ENCODE results near the gene CAND1.
"Not testable (repeated sequence)": the region's sequence is repeated elsewhere in the genome, so short reads cannot be mapped to it uniquely, and the experiment has no call there.

Gene CAND1

GRCh38 chr12:67284561-67284960, 15.4 kb downstream of the CAND1 start:
- no peak for DNase-seq

- DNase-seq: no peak
These were observed 17.1 kb downstream of the CAND1 start for GRCh38 chr12:67286257-67286656.

GRCh38 chr12:67287311-67287710, 18.2 kb downstream of the CAND1 start:
- DNase-seq: no peak

GRCh38 chr12:67288561-67288960, 19.4 kb downstream of the CAND1 start:
- no peak for DNase-seq

- no peak for DNase-seq
These were observed 21.2 kb downstream of the CAND1 start for GRCh38 chr12:67290378-67290777.

GRCh38 chr12:67299526-67299925, 30.4 kb downstream of the CAND1 start:
- no peak for DNase-seq

- no peak for DNase-seq
These were observed 30.8 kb downstream of the CAND1 start for GRCh38 chr12:67299926-67300325.

- DNase-seq: no peak
These were observed 33.0 kb downstream of the CAND1 start for GRCh38 chr12:67302162-67302561.

- DNase-seq: no peak
These were observed 36.4 kb downstream of the CAND1 start for GRCh38 chr12:67305544-67305943.

- DNase-seq: no peak
These were observed 37.6 kb downstream of the CAND1 start for GRCh38 chr12:67306712-67307111.

GRCh38 chr12:67315661-67316060, 46.5 kb downstream of the CAND1 start:
- no peak for DNase-seq

GRCh38 chr12:67318786-67319185, 49.6 kb downstream of the CAND1 start:
- DNase-seq: no peak

GRCh38 chr12:67319936-67320335, 50.8 kb downstream of the CAND1 start:
- no peak for DNase-seq

- no peak for DNase-seq
These were observed 51.6 kb downstream of the CAND1 start for GRCh38 chr12:67320614-67321295.

- DNase-seq: no peak
These were observed 53.4 kb downstream of the CAND1 start for GRCh38 chr12:67322580-67322979.

GRCh38 chr12:67323007-67323406, 53.8 kb downstream of the CAND1 start:
- DNase-seq: no peak

GRCh38 chr12:67326637-67327036, 57.5 kb downstream of the CAND1 start:
- no peak for DNase-seq

- no peak for DNase-seq
These were observed 58.3 kb downstream of the CAND1 start for GRCh38 chr12:67327466-67327865.

- DNase-seq: no peak
These were observed 62.0 kb downstream of the CAND1 start for GRCh38 chr12:67331123-67331522.

- no peak for DNase-seq
These were observed 62.7 kb downstream of the CAND1 start for GRCh38 chr12:67331828-67332227.

GRCh38 chr12:67333649-67334048, 64.5 kb downstream of the CAND1 start:
- no peak for DNase-seq

- no peak for DNase-seq
These were observed 69.3 kb downstream of the CAND1 start for GRCh38 chr12:67338426-67338825.

GRCh38 chr12:67339530-67339929, 70.4 kb downstream of the CAND1 start:
- no peak for DNase-seq

GRCh38 chr12:67341086-67341485, 71.9 kb downstream of the CAND1 start:
- DNase-seq: not testable (repeated sequence)

- no peak for DNase-seq
These were observed 76.0 kb downstream of the CAND1 start for GRCh38 chr12:67344979-67345710.

All from stimulated activated CD4-positive, alpha-beta T cell treated with anti-CD3 and anti-CD28 coated beads, Interleukin-4, amount 100 ng/mL, for 24 hours (primary cell).